GM23338 (cell line): ENCODE measurements around the gene REELD1. TPM values are rescaled to one million over a fixed set of nuclear protein-coding genes. Genes with fewer than 3 reads are reported as not detected.

ENCODE experiments used
- ATAC-seq: fragments of 200-7000 bp; cut with Tn5 transposase; 3 replicates; pipeline ENCODE4 v1.9.1; 2020
- DNase-seq: peaks from one replicate; pipeline ENCODE4 v3.0.0-alpha.2; 2015; ENCODE audit warnings: low spot score
- H2AFZ ChIP-seq: fragments of 200-600 bp; sonication (generic); 2 replicates; pipeline ENCODE4 v1.8.0; 2016; ENCODE audit warnings: antibody characterized with exemption, mild to moderate bottlenecking, moderate library complexity
- H3F3A ChIP-seq: fragments of 200-600 bp; sonication (generic); replicated peaks from 2 replicates; pipeline ENCODE4 v1.8.0; 2017; ENCODE audit warnings: antibody characterized with exemption, mixed run types, low read depth
- H3K27ac ChIP-seq: fragments of 200-600 bp; sonication (generic); 2 replicates; pipeline ENCODE4 v1.6.1; 2016; ENCODE audit warnings: low read depth
- H3K27me3 ChIP-seq: fragments of 200-600 bp; sonication (generic); 2 replicates; pipeline ENCODE4 v1.8.0; 2016; ENCODE audit warnings: mild to moderate bottlenecking, mixed run types, moderate library complexity; ENCODE audit not compliant: insufficient read depth
- H3K36me3 ChIP-seq: fragments of 200-600 bp; sonication (generic); 2 replicates; pipeline ENCODE4 v1.8.0; 2016; ENCODE audit warnings: mild to moderate bottlenecking; ENCODE audit not compliant: insufficient read depth
- H3K4me1 ChIP-seq: fragments of 200-600 bp; sonication (generic); 2 replicates; pipeline ENCODE4 v1.8.0; 2016; ENCODE audit warnings: mild to moderate bottlenecking, moderate library complexity; ENCODE audit not compliant: insufficient read depth
- H3K4me2 ChIP-seq: fragments of 200-600 bp; sonication (generic); 2 replicates; pipeline ENCODE4 v1.7.1; 2017; ENCODE audit warnings: mixed run types
- H3K4me3 ChIP-seq: fragments of 200-600 bp; sonication (generic); 2 replicates; pipeline ENCODE4 v1.6.1; 2016; ENCODE audit warnings: mixed run types
- H3K79me2 ChIP-seq: fragments of 200-600 bp; sonication (generic); replicated peaks from 2 replicates; pipeline ENCODE4 v1.8.0; 2017; ENCODE audit warnings: mild to moderate bottlenecking; ENCODE audit not compliant: insufficient read depth
- H3K9me2 ChIP-seq: fragments of 200-600 bp; sonication (generic); 2 replicates; pipeline ENCODE4 v1.8.0; 2017; ENCODE audit not compliant: insufficient read depth
- H4K20me1 ChIP-seq: fragments of 200-600 bp; sonication (generic); replicated peaks from 2 replicates; pipeline ENCODE4 v1.8.0; 2017; ENCODE audit warnings: mild to moderate bottlenecking; ENCODE audit not compliant: insufficient read depth
- H3K27ac Mint-ChIP-seq: 2 replicates; pipeline ENCODE4 v1.8.0; 2020; ENCODE audit warnings: inconsistent platforms, mild to moderate bottlenecking, moderate library complexity, mixed read lengths
- H3K27me3 Mint-ChIP-seq: 3 replicates; pipeline ENCODE4 v1.8.0; 2022; ENCODE audit warnings: low read depth, mild to moderate bottlenecking, moderate library complexity, mixed read lengths, inconsistent platforms; ENCODE audit not compliant: insufficient read depth, poor library complexity
- H3K36me3 Mint-ChIP-seq: 3 replicates; pipeline ENCODE4 v1.8.0; 2021; ENCODE audit warnings: low read depth, mild to moderate bottlenecking, inconsistent platforms, moderate library complexity, mixed read lengths
- H3K4me1 Mint-ChIP-seq: 3 replicates; pipeline ENCODE4 v1.8.0; 2020; ENCODE audit warnings: mild to moderate bottlenecking, inconsistent platforms, mixed read lengths
- H3K4me3 Mint-ChIP-seq: 3 replicates; pipeline ENCODE4 v1.8.0; 2021; ENCODE audit warnings: moderate library complexity, mild to moderate bottlenecking, inconsistent platforms, mixed read lengths
- H3K9me3 Mint-ChIP-seq: 3 replicates; pipeline ENCODE4 v1.8.0; 2020; ENCODE audit warnings: moderate library complexity, mild to moderate bottlenecking, inconsistent platforms, mixed read lengths
- ETS1 ChIP-seq: IDR thresholded peaks from 2 replicates; pipeline ENCODE4 v1.6.1; 2016; ENCODE audit warnings: antibody characterized with exemption
- REST ChIP-seq: IDR thresholded peaks from one replicate; pipeline ENCODE4 v1.6.1; 2018; ENCODE audit warnings: antibody characterized with exemption; ENCODE audit not compliant: unreplicated experiment
- ZNF114 ChIP-seq: fragments of 250-450 bp; sonication (Bioruptor Pico); IDR thresholded peaks from 2 replicates; pipeline ENCODE4 v1.5.0; 2020; ENCODE audit warnings: mild to moderate bottlenecking, moderate library complexity
- ZNF462 ChIP-seq: fragments of 250-450 bp; sonication (Bioruptor Pico); IDR thresholded peaks from 2 replicates; pipeline ENCODE4 v1.5.0; 2020; ENCODE audit warnings: mild to moderate bottlenecking, moderate library complexity
- polyA plus RNA-seq: library from polyadenylated mRNA; unstranded; fragments of >200 nt; fragmentation: Nextera tagmentation; extraction: Ambion mirVana; gene quantifications from 2 replicates; pipeline ENCODE4 v1.2.1, GENCODE V29; 2016
- total RNA-seq: library from RNA; depleted of rRNA; stranded (reverse); fragments of >200 nt; shearing (Covaris generic); gene quantifications from 2 replicates; pipeline ENCODE4 v1.2.3, GENCODE V29; 2014

The REELD1 gene
- total and polyA plus RNA-seq, 2 experiments from 2014 or later: 0.19 TPM; not detected in 1

- no peaks in the 10 kb centered on the region for H3F3A ChIP-seq
- H2AFZ ChIP-seq: peak overlapping the region; percentile 91
- ATAC-seq: no peak
- Mint-ChIP-seq H3K27me3 (peaks cover 2% of the 10 kb centered on the region), H3K36me3 (no peaks in the 10 kb centered on the region), H3K9me3 (no peaks in the 10 kb centered on the region), H3K4me3 (no peak overlapping the region), H3K4me1 (no peaks in the 10 kb centered on the region), H3K27ac (no peak overlapping the region)
- no peak overlapping the region for H3K4me3 ChIP-seq
- H3K4me2 ChIP-seq: no peak overlapping the region
- no peaks in the 10 kb centered on the region for H3K27me3 ChIP-seq
- no peak for TF ChIP-seq REST
- TF ChIP-seq ETS1: no peak
- TF ChIP-seq ZNF462 (CRISPR knock-in tag): no peak
- TF ChIP-seq ZNF114: no peak
- H3K36me3 ChIP-seq: no peaks in the 10 kb centered on the region
- no peaks in the 10 kb centered on the region for H3K4me1 ChIP-seq
- no peaks in the 10 kb centered on the region for H3K9me2 ChIP-seq
- no peaks in the 10 kb centered on the region for H4K20me1 ChIP-seq
- DNase-seq: no peak
- H3K79me2 ChIP-seq: no peaks in the 10 kb centered on the region
- H3K27ac ChIP-seq: no peak overlapping the region
Observed at GRCh38 chr4:146224326-146224966, 10.1 kb downstream of the REELD1 start.
